Esophagus squamous epithelium (tissue), 4 donors: Measurements from ENCODE around the gene SLC7A8.

Source experiments
- POLR2A ChIP-seq, 4 donors: fragments of 450-650 bp; IDR thresholded peaks; one replicate each; pipeline ENCODE4 v1.6.1; 2017; ENCODE audit warnings: antibody characterized with exemption in 4 of 4, mild to moderate bottlenecking in 4 of 4, moderate library complexity in 3 of 4
- TF ChIP-seq, protein P1 (sequence below), 6 experiments: fragments of 450-650 bp in 4 of 6; fragments of 200-600 bp in 2 of 6; sonication (generic) in 2 of 6; IDR thresholded peaks; one replicate each; pipeline ENCODE4 v1.5.1; 2016 to 2019; ENCODE audit warnings: antibody characterized with exemption in 6 of 6, mild to moderate bottlenecking in 4 of 6, moderate library complexity in 4 of 6

DNA sequence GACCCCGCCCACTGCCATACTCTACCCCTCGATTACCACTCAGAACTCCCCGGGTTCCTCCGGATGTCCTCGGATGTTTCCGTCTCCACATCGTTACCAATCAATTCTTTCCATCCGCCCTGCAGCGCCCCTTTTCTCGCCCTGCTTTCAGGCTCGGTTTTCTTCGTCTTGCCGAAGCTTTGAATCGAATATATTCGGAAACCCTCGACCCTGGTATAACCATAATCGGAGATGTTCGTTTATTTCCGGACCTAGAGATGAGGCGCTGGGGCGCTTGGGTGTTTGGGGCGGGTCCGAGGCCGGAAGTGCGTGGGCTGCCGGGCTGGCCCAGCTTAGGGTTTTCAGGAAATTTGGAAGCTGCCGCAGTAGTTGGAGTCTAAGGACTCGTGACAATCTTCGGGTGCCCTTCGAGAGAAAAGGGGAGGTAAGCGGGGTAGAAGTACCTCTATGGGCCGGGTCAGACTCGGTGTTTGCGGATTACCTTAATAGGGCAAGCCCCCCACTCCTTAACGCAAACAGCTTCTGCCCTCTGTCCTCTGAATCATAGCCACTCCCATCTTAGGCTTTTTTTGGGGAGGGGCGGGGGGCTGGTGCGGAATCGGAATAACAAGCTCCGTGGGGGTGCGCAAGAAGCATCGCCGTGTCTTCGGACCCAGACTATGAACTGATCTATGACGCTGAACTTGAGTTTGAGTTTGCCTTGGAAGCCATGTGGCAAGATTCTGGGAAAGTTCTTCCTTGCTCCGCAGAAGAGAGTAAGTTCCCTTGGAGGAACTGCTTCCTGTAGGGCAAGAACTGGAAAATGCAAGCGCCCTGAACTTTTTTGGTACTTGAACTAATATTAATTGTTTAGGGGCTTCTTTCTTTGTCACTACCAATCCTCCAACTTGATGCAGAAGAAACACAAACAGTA is 88.0 kb downstream of the SLC7A8 start, which contains the start of gene C14orf119:
- TF ChIP-seq, protein P1, sequence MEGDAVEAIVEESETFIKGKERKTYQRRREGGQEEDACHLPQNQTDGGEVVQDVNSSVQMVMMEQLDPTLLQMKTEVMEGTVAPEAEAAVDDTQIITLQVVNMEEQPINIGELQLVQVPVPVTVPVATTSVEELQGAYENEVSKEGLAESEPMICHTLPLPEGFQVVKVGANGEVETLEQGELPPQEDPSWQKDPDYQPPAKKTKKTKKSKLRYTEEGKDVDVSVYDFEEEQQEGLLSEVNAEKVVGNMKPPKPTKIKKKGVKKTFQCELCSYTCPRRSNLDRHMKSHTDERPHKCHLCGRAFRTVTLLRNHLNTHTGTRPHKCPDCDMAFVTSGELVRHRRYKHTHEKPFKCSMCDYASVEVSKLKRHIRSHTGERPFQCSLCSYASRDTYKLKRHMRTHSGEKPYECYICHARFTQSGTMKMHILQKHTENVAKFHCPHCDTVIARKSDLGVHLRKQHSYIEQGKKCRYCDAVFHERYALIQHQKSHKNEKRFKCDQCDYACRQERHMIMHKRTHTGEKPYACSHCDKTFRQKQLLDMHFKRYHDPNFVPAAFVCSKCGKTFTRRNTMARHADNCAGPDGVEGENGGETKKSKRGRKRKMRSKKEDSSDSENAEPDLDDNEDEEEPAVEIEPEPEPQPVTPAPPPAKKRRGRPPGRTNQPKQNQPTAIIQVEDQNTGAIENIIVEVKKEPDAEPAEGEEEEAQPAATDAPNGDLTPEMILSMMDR (IDR thresholded peaks at IDR 0.05): no peak
- TF ChIP-seq POLR2A (IDR thresholded peaks at IDR 0.05): peak in 3 of 4 donors; percentile 34 to 78 (median 73)
